Heart left ventricle (tissue), 13 donors: ENCODE measurements around the gene MSANTD1.

Source experiments
- POLR2A ChIP-seq, 2 donors: fragments of 450-650 bp; IDR thresholded peaks; one replicate each; pipeline ENCODE4 v1.6.1; 2017; ENCODE audit warnings: antibody characterized with exemption in 2 of 2, mild to moderate bottlenecking in 2 of 2, moderate library complexity in 2 of 2
- TF ChIP-seq, protein P1 (sequence below), 12 donors: fragments of 200-600 bp; sonication (generic) in 4 of 12; IDR thresholded peaks; one replicate each; pipeline versions ENCODE4 v1.5.0 to v1.8.0; 2018 to 2022; ENCODE audit warnings: antibody characterized with exemption in 12 of 12, mild to moderate bottlenecking in 5 of 12
- donor health status: ischemic (EF 13 %, LVEDD 7.1; RV severe dilation, severe dysfunction).
- donor health status: DM: no; HTN: yes; CAD: no.
- donor health status: DM: no; HTN: no; CAD: no.
- donor health status: ischemic (EF 25% LVEDD 6.9; RV normal size, moderate dysfunction).
- donor health status: ischemic (EF 25% LVEDD 5.7; RV mildly dilated, moderate dysfunction).
- donor health status: ischemic (EF 35%, LVEDD 5.7; RV mildly dilated, moderate dysfunction).
- donor health status: nonischemic (EF 11% LVEDD 7.7; RV severe dilation, severe dysfunction).
- donor health status: DM: yes; HTN: yes; CAD: no.
- donor health status: PGD.
- donor health status: ischemic (EF 29% LVEDD 5.4; RV normal size, mild dysfunction).
- donor health status: nonischemic (EF 23%, LVEDD 6.1; RV moderate dilation, normal function).

DNA sequence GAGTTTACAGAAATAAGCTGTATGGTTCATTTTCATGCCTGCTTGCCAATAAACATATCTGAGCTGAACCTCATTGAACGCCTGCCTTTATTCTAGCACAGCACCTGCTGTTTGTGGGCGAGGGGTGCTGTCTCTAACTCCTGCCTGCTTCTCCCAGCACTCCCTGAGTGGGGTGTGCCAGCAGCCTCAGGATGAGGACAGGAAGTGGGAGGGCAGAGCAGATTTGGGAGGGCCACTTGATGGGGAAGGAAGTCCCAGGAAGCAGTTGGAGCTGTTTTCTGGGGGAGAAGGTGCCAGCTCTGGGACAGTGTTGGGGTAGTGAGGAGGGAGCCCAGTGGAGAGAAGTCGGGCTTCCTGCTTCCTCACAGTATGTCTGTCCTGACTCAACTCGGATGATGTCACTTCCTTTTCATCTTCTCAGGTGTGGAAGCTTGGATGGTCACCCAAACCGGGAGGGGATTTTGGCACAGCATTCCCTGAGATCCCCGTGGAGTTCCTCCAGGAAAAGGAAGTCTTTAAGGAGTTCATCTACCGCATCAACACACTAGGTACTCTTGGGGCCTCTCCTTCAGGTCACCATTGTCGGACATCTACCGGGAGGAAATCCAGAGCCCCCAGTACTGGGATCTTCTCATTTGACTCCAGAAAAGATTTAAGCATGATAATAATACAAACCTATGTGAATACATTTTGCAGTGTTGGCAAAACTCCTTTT is 29.0 kb upstream of the MSANTD1 start:
- TF ChIP-seq, protein P1, sequence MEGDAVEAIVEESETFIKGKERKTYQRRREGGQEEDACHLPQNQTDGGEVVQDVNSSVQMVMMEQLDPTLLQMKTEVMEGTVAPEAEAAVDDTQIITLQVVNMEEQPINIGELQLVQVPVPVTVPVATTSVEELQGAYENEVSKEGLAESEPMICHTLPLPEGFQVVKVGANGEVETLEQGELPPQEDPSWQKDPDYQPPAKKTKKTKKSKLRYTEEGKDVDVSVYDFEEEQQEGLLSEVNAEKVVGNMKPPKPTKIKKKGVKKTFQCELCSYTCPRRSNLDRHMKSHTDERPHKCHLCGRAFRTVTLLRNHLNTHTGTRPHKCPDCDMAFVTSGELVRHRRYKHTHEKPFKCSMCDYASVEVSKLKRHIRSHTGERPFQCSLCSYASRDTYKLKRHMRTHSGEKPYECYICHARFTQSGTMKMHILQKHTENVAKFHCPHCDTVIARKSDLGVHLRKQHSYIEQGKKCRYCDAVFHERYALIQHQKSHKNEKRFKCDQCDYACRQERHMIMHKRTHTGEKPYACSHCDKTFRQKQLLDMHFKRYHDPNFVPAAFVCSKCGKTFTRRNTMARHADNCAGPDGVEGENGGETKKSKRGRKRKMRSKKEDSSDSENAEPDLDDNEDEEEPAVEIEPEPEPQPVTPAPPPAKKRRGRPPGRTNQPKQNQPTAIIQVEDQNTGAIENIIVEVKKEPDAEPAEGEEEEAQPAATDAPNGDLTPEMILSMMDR (IDR thresholded peaks at IDR 0.05) = no peak
- TF ChIP-seq POLR2A (IDR thresholded peaks at IDR 0.05) = no peak
